H1 (cell line): ENCODE measurements around the gene CDH26. TPM values are rescaled to one million over a fixed set of nuclear protein-coding genes. Genes with fewer than 3 reads are reported as not detected.

Experiments used
- CTCF ChIA-PET: fragments of 300-600 bp; sonication (Branson Sonifier 250); formaldehyde crosslinking; loops from one replicate; lab custom pipeline; 2021; ENCODE audit not compliant: partially characterized antibody; lab: Charles Lee
- POLR2A ChIA-PET: fragments of 300-600 bp; sonication (Branson Sonifier 250); formaldehyde crosslinking; loops from one replicate; lab custom pipeline; 2021; ENCODE audit warnings: inconsistent platforms; ENCODE audit not compliant: partially characterized antibody; lab: Charles Lee
- DNase-seq, 2 experiments: peaks; one replicate each; pipeline versions ENCODE4 v3.0.0 to v3.0.0-alpha.2; 2010 to 2022; ENCODE audit warnings: low spot score in 2 of 2, low read depth in 1 of 2, mixed read lengths in 1 of 2
- FAIRE-seq: peaks from 2 replicates; lab custom pipeline; 2011; peaks lifted over from hg19 to GRCh38; lab: Jason Lieb, UNC
- H2AFZ ChIP-seq: 2 replicates; pipeline ENCODE4 v1.8.1; 2012; ENCODE audit warnings: low read length, inconsistent platforms
- H2AK5ac ChIP-seq: 2 replicates; pipeline ENCODE4 v1.6.1; 2013; ENCODE audit warnings: low read depth, low read length
- H2BK120ac ChIP-seq: replicated peaks from 2 replicates; pipeline ENCODE3; 2013; ENCODE audit warnings: low read depth, low read length, inconsistent platforms
- H2BK12ac ChIP-seq: 2 replicates; pipeline ENCODE4 v1.6.1; 2013; ENCODE audit warnings: low read depth, low read length
- H2BK15ac ChIP-seq: 2 replicates; pipeline ENCODE4 v1.6.1; 2013; ENCODE audit warnings: low read length
- H2BK20ac ChIP-seq: 2 replicates; pipeline ENCODE4 v1.6.1; 2013; ENCODE audit warnings: low read length
- H2BK5ac ChIP-seq: 2 replicates; pipeline ENCODE4 v1.6.1; 2013; ENCODE audit warnings: low read depth, low read length
- H3K14ac ChIP-seq: 2 replicates; pipeline ENCODE4 v1.6.1; 2013; ENCODE audit warnings: inconsistent platforms; ENCODE audit not compliant: insufficient read length
- H3K18ac ChIP-seq: 2 replicates; pipeline ENCODE4 v1.6.1; 2013; ENCODE audit warnings: low read length; ENCODE audit errors: extremely low read depth
- H3K23ac ChIP-seq: 2 replicates; pipeline ENCODE4 v1.6.1; 2013; ENCODE audit warnings: inconsistent platforms; ENCODE audit not compliant: insufficient read length
- H3K23me2 ChIP-seq: 2 replicates; pipeline ENCODE4 v1.6.1; 2013; ENCODE audit warnings: low read depth, low read length
- H3K27ac ChIP-seq: 2 replicates; pipeline ENCODE4 v1.6.1; 2011; ENCODE audit warnings: low read depth, low read length, inconsistent platforms
- H3K27me3 ChIP-seq, 4 experiments: replicated peaks in 1 of 4; 1 replicate in 1 of 4; 2 replicates in 3 of 4; pipeline versions ENCODE4 v1.6.1 to v1.8.1; 2011 to 2013; ENCODE audit warnings: low read length in 3 of 4, mild to moderate bottlenecking in 3 of 4, inconsistent platforms in 2 of 4, mixed read lengths in 2 of 4, moderate library complexity in 1 of 4; ENCODE audit not compliant: control insufficient read depth in 3 of 4, insufficient read depth in 3 of 4; ENCODE audit errors: extremely low read depth in 1 of 4
- H3K36me3 ChIP-seq, 4 experiments: 2 replicates each; pipeline versions ENCODE4 v1.6.1 to v1.8.1; 2011 to 2013; ENCODE audit warnings: mild to moderate bottlenecking in 4 of 4, low read length in 3 of 4, moderate library complexity in 2 of 4, control low read depth in 1 of 4, inconsistent platforms in 1 of 4; ENCODE audit not compliant: insufficient read depth in 4 of 4, control insufficient read depth in 2 of 4
- H3K4ac ChIP-seq: replicated peaks from 2 replicates; pipeline ENCODE3; 2013; ENCODE audit warnings: low read length, low read depth, mixed read lengths, inconsistent platforms; ENCODE audit not compliant: insufficient read length
- H3K4me1 ChIP-seq, 4 experiments: replicated peaks in 1 of 4; 1 replicate in 1 of 4; 2 replicates in 3 of 4; pipeline versions ENCODE4 v1.6.1 to v1.8.1; 2011 to 2013; ENCODE audit warnings: low read length in 3 of 4, inconsistent platforms in 2 of 4, mixed read lengths in 1 of 4; ENCODE audit not compliant: insufficient read depth in 4 of 4, control insufficient read depth in 3 of 4
- H3K4me2 ChIP-seq, 2 experiments: 2 replicates each; pipeline versions ENCODE4 v1.6.1 to v1.8.1; 2011 to 2013; ENCODE audit warnings: low read depth in 2 of 2, low read length in 2 of 2, control low read depth in 1 of 2, inconsistent platforms in 1 of 2, mild to moderate bottlenecking in 1 of 2; ENCODE audit not compliant: insufficient read depth in 1 of 2
- H3K4me3 ChIP-seq, 4 experiments: fragments of 200-600, 300-600 bp in 1 of 4; sonication (generic), shearing (Covaris generic), sonication (Bioruptor Twin) in 1 of 4; 2 replicates each; pipeline versions ENCODE4 v1.5.1 to v1.8.1; 2011 to 2016; ENCODE audit warnings: low read length in 4 of 4, low read depth in 3 of 4, control low read depth in 2 of 4, inconsistent platforms in 2 of 4, mild to moderate bottlenecking in 2 of 4, mixed read lengths in 1 of 4, moderate library complexity in 1 of 4; ENCODE audit not compliant: insufficient read depth in 2 of 4; ENCODE audit errors: extremely low read depth in 1 of 4
- H3K56ac ChIP-seq: replicated peaks from 2 replicates; pipeline ENCODE3; 2013; ENCODE audit warnings: low read depth, mild to moderate bottlenecking, mixed read lengths, low read length, inconsistent platforms; ENCODE audit not compliant: insufficient read length
- H3K79me1 ChIP-seq: 2 replicates; pipeline ENCODE4 v1.6.1; 2013; ENCODE audit warnings: low read depth, low read length, control low read depth
- H3K79me2 ChIP-seq, 2 experiments: 2 replicates each; pipeline versions ENCODE4 v1.6.1 to v1.8.1; 2012 to 2013; ENCODE audit warnings: low read length in 2 of 2, mild to moderate bottlenecking in 2 of 2, inconsistent platforms in 1 of 2; ENCODE audit not compliant: insufficient read depth in 2 of 2, control insufficient read depth in 1 of 2
- H3K9ac ChIP-seq, 4 experiments: replicated peaks in 1 of 4; 1 replicate in 1 of 4; 2 replicates in 3 of 4; pipeline versions ENCODE4 v1.6.1 to v1.8.1; 2011 to 2013; ENCODE audit warnings: low read depth in 3 of 4, low read length in 3 of 4, control low read depth in 2 of 4, mild to moderate bottlenecking in 2 of 4, moderate library complexity in 2 of 4, inconsistent platforms in 1 of 4; ENCODE audit errors: extremely low read depth in 1 of 4
- H3K9me3 ChIP-seq, 2 experiments: 2 replicates each; pipeline versions ENCODE4 v1.6.1 to v1.8.1; 2012 to 2013; ENCODE audit warnings: mild to moderate bottlenecking in 2 of 2, moderate library complexity in 2 of 2, control low read depth in 1 of 2, inconsistent platforms in 1 of 2, low read depth in 1 of 2, low read length in 1 of 2, mixed read lengths in 1 of 2; ENCODE audit not compliant: insufficient read depth in 2 of 2
- H4K20me1 ChIP-seq, 2 experiments: replicated peaks in 1 of 2; 2 replicates each; pipeline versions ENCODE3 to v1.8.1; 2011 to 2013; ENCODE audit warnings: inconsistent platforms in 2 of 2, low read length in 2 of 2, mild to moderate bottlenecking in 1 of 2; ENCODE audit not compliant: insufficient read depth in 2 of 2, control insufficient read depth in 1 of 2
- H4K5ac ChIP-seq: 2 replicates; pipeline ENCODE4 v1.6.1; 2013; ENCODE audit warnings: low read length, low read depth, mixed read lengths, inconsistent platforms; ENCODE audit not compliant: insufficient read length
- H4K8ac ChIP-seq: 2 replicates; pipeline ENCODE4 v1.8.0; 2013; ENCODE audit warnings: mild to moderate bottlenecking, moderate library complexity, low read length, inconsistent platforms; ENCODE audit not compliant: insufficient read depth; ENCODE audit errors: extremely low read depth
- H4K91ac ChIP-seq: replicated peaks from 2 replicates; pipeline ENCODE3; 2013; ENCODE audit warnings: low read length, mixed read lengths, inconsistent platforms; ENCODE audit not compliant: insufficient read length
- ATF3 ChIP-seq: IDR thresholded peaks from 2 replicates; pipeline ENCODE4 v1.6.1; 2011; ENCODE audit warnings: low read depth, mild to moderate bottlenecking, low read length; ENCODE audit not compliant: insufficient read depth
- BRCA1 ChIP-seq: IDR thresholded peaks from 2 replicates; pipeline ENCODE4 v1.6.1; 2012; ENCODE audit warnings: low read depth, low read length, improper control_type of control experiment
- CBX5 ChIP-seq: fragments of 300-800, 300-1000 bp; sonication (generic); IDR thresholded peaks from 2 replicates; pipeline ENCODE4 v1.7.1; 2016; ENCODE audit warnings: antibody characterized with exemption, low read length, low read depth
- CHD1 ChIP-seq: IDR thresholded peaks from 2 replicates; pipeline ENCODE4 v1.6.1; 2012; ENCODE audit warnings: low read depth, low read length, improper control_type of control experiment
- KDM5A ChIP-seq: fragments of 200-600 bp; IDR thresholded peaks from 2 replicates; pipeline ENCODE4 v1.7.1; 2012; ENCODE audit warnings: mild to moderate bottlenecking, low read length, inconsistent platforms, mixed read lengths
- WGBS, 2 experiments: shearing (Covaris generic) in 1 of 2; methylation state at CpG; one replicate each; pipeline versions ENCODE4 v1.1.6 to v1.1.7; 2013 to 2015; ENCODE audit warnings: low lambda C conversion rate in 2 of 2, mixed read lengths in 2 of 2, inconsistent platforms in 1 of 2, low coverage in 1 of 2, missing lambda C conversion rate in 1 of 2; ENCODE audit not compliant: insufficient replicate concordance in 2 of 2, insufficient coverage in 1 of 2, insufficient read length in 1 of 2; ENCODE audit errors: extremely low coverage in 1 of 2, missing lambda C conversion rate in 1 of 2; 5-methylcytosine and 5-hydroxymethylcytosine counted together
- polyA plus RNA-seq, 7 experiments: library from polyadenylated mRNA; depleted of rRNA in 3 of 7; stranded (reverse) in 5 of 7; unstranded in 2 of 7; fragments of >200 nt in 5 of 7; fragments of 200-250 nt in 2 of 7; gene quantifications; 1 replicate in 5 of 7; 2 replicates in 1 of 7; 4 replicates in 1 of 7; pipeline versions ENCODE4 v1.2.1 to v1.2.3, GENCODE V29; 2011 to 2013; ENCODE audit warnings: missing spikeins in 2 of 7, mixed read lengths in 2 of 7
- total RNA-seq: library from RNA; stranded (reverse); fragmentation: NEBNext Ultra II Directional; extraction: Animal tissue kit (Norgen Biotek cat#: 25700); gene quantifications from 2 replicates; pipeline ENCODE4 v1.2.1, GENCODE V29; 2021

Gene CDH26
- total and polyA plus RNA-seq, 2 of the 8 experiments (the other 6 are each of a cell fraction or from before 2014, with no cell fraction given), result 1.5 to 1.7 TPM

DNA sequence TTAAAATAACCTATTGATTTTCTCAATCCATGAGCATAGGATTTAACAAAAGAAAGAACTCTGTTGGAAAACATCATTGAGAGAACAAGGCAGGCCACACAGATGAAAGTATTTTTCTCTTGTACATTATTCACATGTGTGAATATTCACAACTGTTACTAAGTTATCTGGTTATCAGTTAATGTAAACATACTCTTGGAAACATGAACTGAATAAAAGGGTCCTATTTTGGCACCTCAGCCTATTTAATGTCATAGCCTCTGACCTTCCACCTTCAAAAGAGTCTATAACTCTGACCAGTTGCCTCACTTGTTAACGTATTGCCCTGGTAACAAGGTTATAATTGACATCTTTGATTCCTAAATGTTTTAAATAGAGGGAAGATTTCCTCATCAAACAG, 32.9 kb upstream of the CDH26 start:
- Histone ChIP-seq H3K27me3 (peaks cover 0 to 1% (median 0%) of the 10 kb centered on the region in 4 experiments; a peak in 1 of 7 replicates), H4K8ac (no peak overlapping the region), H3K27ac (no peak overlapping the region), H3K56ac (no peak overlapping the region), H3K4me3 (no peak overlapping the region), H3K23ac (no peak overlapping the region), H2BK5ac (no peak overlapping the region), H3K4me1 (no peaks in the 10 kb centered on the region), H2AFZ (no peak overlapping the region), H4K5ac (no peak overlapping the region), H3K9ac (no peak overlapping the region), H3K36me3 (no peaks in the 10 kb centered on the region), H2BK15ac (no peak overlapping the region), H3K9me3 (no peaks in the 10 kb centered on the region), H3K23me2 (no peaks in the 10 kb centered on the region), H3K4me2 (no peak overlapping the region), H2AK5ac (no peak overlapping the region), H4K91ac (no peak overlapping the region), H2BK12ac (no peak overlapping the region), H3K18ac (no peak overlapping the region), H3K79me1 (no peaks in the 10 kb centered on the region), H2BK120ac (no peak overlapping the region), H2BK20ac (no peak overlapping the region), H4K20me1 (no peaks in the 10 kb centered on the region), H3K4ac (no peak overlapping the region), H3K79me2 (no peaks in the 10 kb centered on the region), H3K14ac (no peak overlapping the region)
- no peak for FAIRE-seq
- ChIA-PET POLR2A (no interaction called here), CTCF (no interaction called here)
- WGBS, 2 experiments, result 71% methylated on average over 1 of the region's 1 CpG; no CpG with 5 or more reads in 1 of the 2 experiments
- no peak for DNase-seq
- TF ChIP-seq CBX5, result no peak
- no peak for TF ChIP-seq ATF3
- no peak for TF ChIP-seq CHD1
- TF ChIP-seq BRCA1, result no peak
- no peak for TF ChIP-seq KDM5A
